Measurements from ENCODE around the gene CXCL13.

Gene CXCL13

DNA sequence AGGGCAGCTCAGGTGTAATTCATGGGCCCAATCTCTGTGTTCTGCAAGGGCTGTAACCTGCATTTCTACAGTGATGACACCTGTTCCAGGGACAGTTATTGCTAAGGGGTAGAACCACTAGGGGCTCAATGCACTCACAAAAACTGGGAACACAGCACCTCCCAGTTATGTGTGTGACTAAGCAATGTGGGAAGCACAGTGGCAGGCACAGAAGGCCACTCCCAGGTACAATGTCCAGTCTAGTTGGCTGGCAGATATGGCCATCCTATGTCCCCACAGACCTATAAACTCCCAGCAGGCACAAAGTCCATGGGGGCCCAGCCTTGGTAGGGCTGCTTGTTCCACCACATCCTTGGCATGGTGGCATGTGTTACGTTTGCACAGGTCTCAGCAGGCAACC lies 25.7 kb downstream of the CXCL13 start:
- H3K27me3 ChIP-seq (ENCODE audit: insufficient read depth, low read length, poor library complexity), result no peaks in the 10 kb centered on the region
- no peaks in the 10 kb centered on the region for H3K79me2 ChIP-seq (ENCODE audit: insufficient read depth, low read length)
- no peaks in the 10 kb centered on the region for H3K4me1 ChIP-seq (ENCODE audit: insufficient read depth, low read length)
- peaks cover 2% of the 10 kb centered on the region for H3K9me3 ChIP-seq (ENCODE audit: insufficient read depth, low read length, severe bottlenecking)
- H2AFZ ChIP-seq (ENCODE audit: low read depth, low read length), result no peak overlapping the region
- no peaks in the 10 kb centered on the region for H4K20me1 ChIP-seq (ENCODE audit: insufficient read depth, low read length)
- H3K36me3 ChIP-seq (ENCODE audit: insufficient read depth, low read length), result no peaks in the 10 kb centered on the region
- TF ChIP-seq, protein P1, sequence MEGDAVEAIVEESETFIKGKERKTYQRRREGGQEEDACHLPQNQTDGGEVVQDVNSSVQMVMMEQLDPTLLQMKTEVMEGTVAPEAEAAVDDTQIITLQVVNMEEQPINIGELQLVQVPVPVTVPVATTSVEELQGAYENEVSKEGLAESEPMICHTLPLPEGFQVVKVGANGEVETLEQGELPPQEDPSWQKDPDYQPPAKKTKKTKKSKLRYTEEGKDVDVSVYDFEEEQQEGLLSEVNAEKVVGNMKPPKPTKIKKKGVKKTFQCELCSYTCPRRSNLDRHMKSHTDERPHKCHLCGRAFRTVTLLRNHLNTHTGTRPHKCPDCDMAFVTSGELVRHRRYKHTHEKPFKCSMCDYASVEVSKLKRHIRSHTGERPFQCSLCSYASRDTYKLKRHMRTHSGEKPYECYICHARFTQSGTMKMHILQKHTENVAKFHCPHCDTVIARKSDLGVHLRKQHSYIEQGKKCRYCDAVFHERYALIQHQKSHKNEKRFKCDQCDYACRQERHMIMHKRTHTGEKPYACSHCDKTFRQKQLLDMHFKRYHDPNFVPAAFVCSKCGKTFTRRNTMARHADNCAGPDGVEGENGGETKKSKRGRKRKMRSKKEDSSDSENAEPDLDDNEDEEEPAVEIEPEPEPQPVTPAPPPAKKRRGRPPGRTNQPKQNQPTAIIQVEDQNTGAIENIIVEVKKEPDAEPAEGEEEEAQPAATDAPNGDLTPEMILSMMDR (IDR thresholded peaks at IDR 0.05; ENCODE audit: borderline replicate concordance, extremely low read depth, low read length, poor library complexity, severe bottlenecking), result no peak
- no peak for TF ChIP-seq EZH2 (IDR thresholded peaks at IDR 0.05; ENCODE audit: borderline replicate concordance, low read depth, low read length, severe bottlenecking)
- no peak for DNase-seq
- H3K4me2 ChIP-seq (ENCODE audit: insufficient read depth, low read length), result no peak overlapping the region
- no peak overlapping the region for H3K9ac ChIP-seq (ENCODE audit: low read depth, low read length)
- no peak overlapping the region for H3K27ac ChIP-seq (ENCODE audit: low read length)
- no peak for ATAC-seq (ENCODE audit: insufficient read depth, low read depth)
- H3K4me3 ChIP-seq (ENCODE audit: low read depth in 1 of 2, low read length in 2 of 2), result no peak overlapping the region

DNA sequence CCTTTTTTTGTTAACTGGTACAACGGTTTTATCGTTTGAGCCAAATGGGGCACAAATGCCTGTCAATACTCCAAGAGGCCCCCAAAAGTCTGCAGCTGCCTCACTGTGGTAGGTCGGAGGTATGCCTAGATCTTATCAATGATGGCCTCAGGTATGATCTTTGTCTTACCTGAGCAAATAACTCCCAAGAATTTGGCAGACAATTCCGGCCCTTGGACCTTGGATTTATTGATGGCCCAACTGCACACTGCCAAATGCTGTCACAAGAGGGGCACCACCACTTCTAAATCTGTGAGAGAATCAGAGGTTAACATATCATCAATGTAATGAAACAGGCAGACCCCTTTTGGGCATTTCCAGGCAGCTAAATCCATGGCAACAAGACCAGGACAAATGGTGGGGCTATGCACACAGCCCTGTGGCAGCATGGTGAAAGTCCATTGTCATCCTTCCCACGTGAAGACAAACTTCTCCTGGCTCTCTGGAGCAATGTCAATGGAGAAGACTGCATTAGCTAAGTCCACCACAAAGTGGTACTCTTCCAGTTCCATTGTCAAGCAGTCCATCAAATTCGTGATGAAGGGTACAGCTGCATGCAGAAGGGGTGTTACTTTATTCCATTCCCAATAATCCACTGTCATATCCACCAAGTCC lies 28.6 kb downstream of the CXCL13 start:
- Histone ChIP-seq H3K4me1 (ENCODE audit: insufficient read depth, low read length) (no peaks in the 10 kb centered on the region), H4K20me1 (ENCODE audit: insufficient read depth, low read length) (no peaks in the 10 kb centered on the region), H3K4me3 (ENCODE audit: low read depth in 1 of 2, low read length in 2 of 2) (no peak overlapping the region), H3K9ac (ENCODE audit: low read depth, low read length) (no peak overlapping the region), H3K27me3 (ENCODE audit: insufficient read depth, low read length, poor library complexity) (no peaks in the 10 kb centered on the region), H3K27ac (ENCODE audit: low read length) (no peak overlapping the region), H3K9me3 (ENCODE audit: insufficient read depth, low read length, severe bottlenecking) (peaks cover 4% of the 10 kb centered on the region), H2AFZ (ENCODE audit: low read depth, low read length) (no peak overlapping the region), H3K36me3 (ENCODE audit: insufficient read depth, low read length) (no peaks in the 10 kb centered on the region), H3K4me2 (ENCODE audit: insufficient read depth, low read length) (no peak overlapping the region), H3K79me2 (ENCODE audit: insufficient read depth, low read length) (no peaks in the 10 kb centered on the region)
- TF ChIP-seq, protein P1 (IDR thresholded peaks at IDR 0.05; ENCODE audit: borderline replicate concordance, extremely low read depth, low read length, poor library complexity, severe bottlenecking), result no peak
- TF ChIP-seq EZH2 (IDR thresholded peaks at IDR 0.05; ENCODE audit: borderline replicate concordance, low read depth, low read length, severe bottlenecking), result no peak
- ATAC-seq (ENCODE audit: insufficient read depth, low read depth), result no peak
- DNase-seq, result no peak

DNA sequence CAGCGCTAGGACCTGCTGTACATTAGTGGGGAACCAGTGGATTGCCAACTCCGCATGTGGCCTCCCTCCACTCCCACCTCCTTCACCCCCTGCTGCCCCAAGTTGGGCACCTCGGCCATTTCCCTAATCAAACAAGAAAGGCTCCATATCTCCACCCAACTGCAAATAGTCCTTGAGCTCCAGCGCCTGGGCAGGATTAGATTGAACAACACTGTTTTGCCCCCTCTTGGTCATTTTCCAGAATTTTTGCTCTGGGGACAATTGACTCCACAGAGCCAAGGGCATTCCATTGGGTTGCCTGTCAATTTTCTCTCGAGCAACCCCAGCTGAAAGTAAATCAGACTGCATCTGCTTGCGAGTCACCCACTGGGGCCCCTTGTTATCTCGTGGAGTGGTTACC lies 29.6 kb downstream of the CXCL13 start:
- H3K4me2 ChIP-seq (ENCODE audit: insufficient read depth, low read length), result no peak overlapping the region
- H3K4me1 ChIP-seq (ENCODE audit: insufficient read depth, low read length), result no peaks in the 10 kb centered on the region
- DNase-seq (no peak), ATAC-seq (ENCODE audit: insufficient read depth, low read depth) (no peak)
- H3K36me3 ChIP-seq (ENCODE audit: insufficient read depth, low read length), result no peaks in the 10 kb centered on the region
- no peaks in the 10 kb centered on the region for H3K27me3 ChIP-seq (ENCODE audit: insufficient read depth, low read length, poor library complexity)
- H3K9ac ChIP-seq (ENCODE audit: low read depth, low read length), result no peak overlapping the region
- H3K9me3 ChIP-seq (ENCODE audit: insufficient read depth, low read length, severe bottlenecking), result peaks cover 4% of the 10 kb centered on the region
- no peaks in the 10 kb centered on the region for H4K20me1 ChIP-seq (ENCODE audit: insufficient read depth, low read length)
- H3K4me3 ChIP-seq (ENCODE audit: low read depth in 1 of 2, low read length in 2 of 2), result no peak overlapping the region
- H3K27ac ChIP-seq (ENCODE audit: low read length), result no peak overlapping the region
- no peaks in the 10 kb centered on the region for H3K79me2 ChIP-seq (ENCODE audit: insufficient read depth, low read length)
- no peak overlapping the region for H2AFZ ChIP-seq (ENCODE audit: low read depth, low read length)
- TF ChIP-seq, protein P1 (IDR thresholded peaks at IDR 0.05; ENCODE audit: borderline replicate concordance, extremely low read depth, low read length, poor library complexity, severe bottlenecking), result no peak
- TF ChIP-seq EZH2 (IDR thresholded peaks at IDR 0.05; ENCODE audit: borderline replicate concordance, low read depth, low read length, severe bottlenecking), result no peak
